ENCODE data around the gene MORN5.

DNA sequence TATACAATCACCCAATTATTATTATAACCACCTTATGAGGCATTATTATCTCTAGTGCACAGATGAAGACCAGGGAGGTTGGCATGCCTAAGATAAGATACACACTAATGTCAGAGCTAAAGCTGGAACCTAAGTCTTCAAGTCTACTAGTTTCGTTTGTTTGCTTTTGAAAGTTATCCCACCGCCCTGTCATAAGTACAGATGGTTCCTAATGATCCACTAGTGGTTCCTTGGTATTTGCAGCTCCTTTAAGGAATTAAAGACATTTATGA lies 14.2 kb upstream of the MORN5 start:
- no peak for TF ChIP-seq POLR2AphosphoS5 (IDR thresholded peaks at IDR 0.05)
- TF ChIP-seq POLR2A (IDR thresholded peaks at IDR 0.05), result no peak
- TF ChIP-seq CTCF (IDR thresholded peaks at IDR 0.05), result no peak
- TF ChIP-seq EP300 (IDR thresholded peaks at IDR 0.05), result no peak

Data from stomach (tissue), 4 donors.